Activated T-helper 1 cell treated with Interleukin-2 at 50 U/mL for 16 hours (primary cell): Measurements from ENCODE around the gene DHX8.

ENCODE experiments used
- DNase-seq: peaks from one replicate; pipeline ENCODE4 v3.0.0-alpha.2; 2020; ENCODE audit warnings: low read depth

Gene DHX8

GRCh38 chr17:43548689-43549379, 65.1 kb downstream of the DHX8 start:
- DNase-seq = no peak

- no peak for DNase-seq
Measured at GRCh38 chr17:43549496-43549895, 65.7 kb downstream of the DHX8 start.

GRCh38 chr17:43550754-43551153, 67.0 kb downstream of the DHX8 start:
- no peak for DNase-seq

- no peak for DNase-seq
Measured at GRCh38 chr17:43552229-43552837, 68.6 kb downstream of the DHX8 start.

DNA sequence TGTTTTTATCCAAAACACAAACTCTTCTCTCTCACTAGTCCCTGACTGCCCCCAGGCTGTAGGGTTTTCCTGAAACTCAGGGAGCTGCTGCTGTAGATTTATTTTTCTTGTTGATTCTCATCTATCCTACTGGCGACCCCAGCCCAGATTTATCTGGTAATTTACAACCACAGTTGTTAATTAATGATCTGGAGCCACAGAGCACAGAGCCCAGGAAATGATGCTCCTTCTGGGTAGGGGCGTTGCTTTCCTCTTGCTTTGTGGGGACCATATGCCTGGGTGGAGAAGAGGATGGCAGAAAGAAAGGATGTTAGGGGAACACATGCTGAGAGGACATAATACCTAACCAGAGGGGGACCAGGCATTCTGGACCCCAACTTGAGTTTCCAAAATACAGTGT, 69.8 kb downstream of the DHX8 start:
- no peak for DNase-seq

GRCh38 chr17:43554857-43555256, 71.1 kb downstream of the DHX8 start:
- no peak for DNase-seq

- DNase-seq = no peak
Measured at GRCh38 chr17:43556292-43556691, 72.5 kb downstream of the DHX8 start.

DNA sequence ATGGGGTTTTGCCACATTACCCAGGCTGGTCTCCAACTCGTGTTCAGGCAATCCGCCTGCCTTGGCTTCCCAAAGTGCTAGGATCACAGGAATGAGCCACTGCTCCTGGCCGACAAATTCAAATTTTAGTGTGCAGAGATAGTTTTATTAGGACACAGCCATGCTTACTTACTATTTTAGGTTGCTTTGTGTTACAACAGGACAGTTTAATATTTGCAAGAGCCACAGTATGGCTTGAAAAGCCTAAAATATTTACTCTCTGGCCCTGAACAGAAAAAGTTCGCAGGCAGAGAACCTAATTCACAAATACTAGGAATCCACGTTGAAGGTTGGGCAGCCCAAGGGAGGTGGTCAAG, 75.0 kb downstream of the DHX8 start:
- DNase-seq = no peak

- no peak for DNase-seq
Measured at GRCh38 chr17:43559161-43559816, 75.5 kb downstream of the DHX8 start.

DNA sequence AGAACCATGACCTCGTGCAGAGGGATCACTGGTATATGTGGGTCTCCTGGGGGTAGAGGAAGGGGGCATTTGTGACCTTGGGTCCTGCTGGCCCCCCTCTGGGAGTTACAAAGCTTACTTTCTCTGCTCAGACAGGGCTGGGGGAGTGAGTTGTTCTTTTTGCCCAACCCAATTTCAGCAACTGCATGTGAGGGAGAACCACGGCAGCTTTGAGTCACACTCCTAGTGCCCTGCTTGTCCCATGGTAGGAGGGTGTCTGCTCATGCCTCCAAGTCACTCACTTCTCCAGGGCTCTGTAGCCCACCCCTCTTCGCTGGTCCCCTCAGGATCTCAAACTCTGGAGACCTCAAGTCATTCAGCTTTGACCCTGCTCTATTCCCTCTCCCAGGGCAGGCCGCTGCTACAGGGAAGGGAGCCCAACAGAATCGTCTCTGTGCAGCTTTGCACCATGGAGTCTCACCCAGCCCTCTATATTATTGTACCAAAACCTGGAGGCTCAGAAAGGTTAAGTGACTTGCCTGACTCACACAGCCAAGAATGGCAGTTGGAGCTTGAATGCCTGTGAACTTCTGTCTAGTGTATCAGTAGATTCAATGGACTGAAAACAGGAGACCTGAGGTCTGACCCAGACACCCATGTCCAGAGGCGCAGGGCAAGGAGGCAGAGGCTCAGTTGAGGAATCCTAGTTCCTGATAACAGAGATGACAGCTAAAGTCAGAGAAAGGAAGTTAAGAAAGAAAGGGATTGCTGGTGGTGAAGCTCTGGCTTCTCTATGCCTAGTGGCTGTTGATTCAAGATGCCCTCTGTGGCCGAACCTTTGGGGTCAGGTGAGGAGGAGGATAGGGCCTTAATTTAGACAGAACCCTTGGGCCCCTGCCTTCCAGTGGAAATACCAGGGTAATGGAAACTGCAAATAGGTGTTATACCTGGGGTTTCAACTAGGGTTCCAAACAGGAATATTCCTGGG, 77.0 kb downstream of the DHX8 start:
- no peak for DNase-seq

GRCh38 chr17:43562679-43563599, 79.2 kb downstream of the DHX8 start:
- no peak for DNase-seq

GRCh38 chr17:43563600-43564594, 80.1 kb downstream of the DHX8 start:
- DNase-seq = no peak

DNA sequence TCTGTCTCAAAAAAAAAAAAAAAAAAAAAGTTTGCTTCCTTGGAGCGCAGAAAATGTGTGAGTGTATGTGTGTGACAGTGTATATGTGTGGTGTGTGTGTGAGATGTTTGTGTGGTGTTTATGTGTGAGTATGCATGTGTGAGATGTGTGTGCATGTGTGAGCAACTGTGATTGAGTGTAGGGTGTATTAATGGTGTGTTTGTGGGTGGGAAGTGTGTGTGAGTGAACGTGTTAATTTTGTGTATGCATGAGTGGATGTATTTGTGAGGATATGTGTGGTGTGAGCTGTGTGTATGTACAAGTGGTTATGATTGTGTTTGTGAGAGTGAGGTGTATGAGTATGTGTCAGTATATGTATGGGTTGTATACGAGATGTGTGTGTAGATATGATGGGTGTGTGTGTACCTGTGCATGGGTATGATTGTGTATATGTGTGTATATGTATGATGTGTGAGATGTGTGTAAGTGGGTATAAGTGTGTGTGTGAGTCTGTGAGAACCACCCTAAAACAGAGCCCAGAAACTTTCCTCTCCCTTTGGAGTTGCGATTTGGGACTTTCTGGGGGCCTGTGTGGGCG, 84.8 kb downstream of the DHX8 start:
- no peak for DNase-seq

- DNase-seq = no peak
Measured at GRCh38 chr17:43570518-43570928, 86.7 kb downstream of the DHX8 start.

DNA sequence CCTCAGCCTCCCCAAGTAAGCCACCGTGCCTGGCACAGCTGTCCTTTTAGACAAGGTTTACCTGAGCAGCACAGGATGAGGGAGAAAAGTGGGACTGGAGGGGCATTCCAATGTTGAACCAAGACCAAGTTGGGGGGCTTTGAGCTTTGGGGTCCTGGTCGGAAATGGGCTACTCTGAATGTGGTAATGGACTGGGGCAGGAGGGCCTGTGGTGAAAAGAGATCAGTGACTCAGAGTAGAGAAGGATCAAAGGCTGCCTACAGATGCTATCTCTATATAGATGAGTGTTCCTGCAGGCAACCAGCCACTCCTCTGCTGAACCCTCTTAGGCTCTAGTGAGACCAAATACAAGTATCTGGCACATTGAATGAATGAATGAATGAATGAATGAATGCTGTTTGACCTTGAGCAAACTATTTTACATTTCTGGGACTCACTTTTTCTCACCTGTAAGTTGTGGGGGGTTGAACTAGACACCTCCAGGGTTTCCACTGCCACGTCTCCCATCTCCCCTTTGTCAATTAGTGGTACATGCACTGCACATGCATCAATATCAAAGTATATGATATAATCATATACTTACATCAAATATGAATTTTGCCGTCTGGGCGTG, 88.7 kb downstream of the DHX8 start:
- DNase-seq = no peak

DNA sequence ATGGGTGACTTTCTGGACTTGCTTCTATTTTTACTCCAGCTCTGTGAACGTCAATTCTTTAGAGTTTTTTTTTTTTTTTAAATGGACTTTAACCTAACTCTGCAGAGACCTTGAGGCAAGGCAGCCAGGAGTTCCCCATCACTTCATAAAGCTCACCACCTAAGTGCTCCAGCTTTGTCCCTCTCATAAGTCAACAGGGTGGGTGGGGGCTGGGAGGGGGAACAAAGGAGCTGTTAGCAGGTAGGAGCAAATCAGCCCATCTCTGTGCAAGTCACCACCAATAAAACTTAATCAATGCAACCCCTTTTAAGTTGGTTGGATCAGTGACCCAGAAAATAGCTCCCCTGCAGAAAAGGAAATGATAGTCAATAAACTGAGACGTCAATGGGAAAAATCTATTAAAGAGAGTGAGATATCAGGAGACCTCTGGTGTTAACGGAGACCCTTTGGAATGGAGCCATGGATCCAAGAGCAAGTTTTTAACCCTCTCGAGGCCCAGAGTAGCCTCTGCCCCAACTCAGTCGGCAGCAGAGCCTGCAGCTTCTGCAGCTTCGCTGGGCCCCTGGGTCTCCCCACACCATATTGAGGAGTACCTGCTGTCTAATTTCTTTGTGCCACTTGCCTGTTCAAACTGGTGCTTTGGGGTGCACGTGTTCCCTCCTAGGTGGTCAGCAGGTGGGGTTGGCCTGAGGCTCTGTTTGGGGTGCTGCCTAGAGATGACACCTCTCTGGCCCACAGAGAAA, 90.0 kb downstream of the DHX8 start:
- no peak for DNase-seq

- DNase-seq = no peak
Measured at GRCh38 chr17:43574348-43574747, 90.6 kb downstream of the DHX8 start.

DNA sequence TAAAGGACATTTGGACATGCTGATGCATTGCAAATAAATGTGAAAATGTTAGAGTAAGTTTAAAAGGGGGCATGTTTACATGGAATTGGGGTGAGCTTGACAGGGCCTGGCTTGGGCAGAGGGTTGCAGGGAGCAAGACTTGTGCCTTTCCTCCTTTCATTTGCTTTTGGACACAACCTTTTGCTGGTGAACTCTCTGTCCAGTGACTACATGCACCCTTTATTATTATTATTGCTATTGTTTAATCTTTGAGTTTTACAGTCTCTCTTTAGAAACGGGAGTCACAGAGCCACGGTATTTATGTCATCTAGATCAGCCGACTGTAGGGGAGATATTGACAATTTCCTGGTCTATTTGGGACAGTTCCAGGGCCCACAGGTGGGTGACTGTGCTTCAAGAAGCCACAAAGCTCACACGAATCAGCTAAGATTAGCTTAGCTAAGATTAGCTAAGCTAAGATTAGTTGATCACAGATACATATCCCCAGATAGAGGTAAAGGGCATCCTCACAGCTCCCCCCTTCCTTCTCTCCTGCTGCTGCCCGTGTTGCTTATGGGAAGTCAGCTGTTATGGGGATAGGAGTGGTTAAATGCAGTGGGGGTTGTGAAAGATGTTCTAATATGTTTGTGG, 91.2 kb downstream of the DHX8 start:
- no peak for DNase-seq
